ENCODE measurements around the gene OPN4. TPM values are rescaled to one million over a fixed set of nuclear protein-coding genes. Genes with fewer than 3 reads are reported as not detected.
A peak's percentile ranks its signal among the peaks of the same experiment; 100 is the strongest.

OPN4 gene
- total RNA-seq, 3 donors from 2014 or later = not detected

DNA sequence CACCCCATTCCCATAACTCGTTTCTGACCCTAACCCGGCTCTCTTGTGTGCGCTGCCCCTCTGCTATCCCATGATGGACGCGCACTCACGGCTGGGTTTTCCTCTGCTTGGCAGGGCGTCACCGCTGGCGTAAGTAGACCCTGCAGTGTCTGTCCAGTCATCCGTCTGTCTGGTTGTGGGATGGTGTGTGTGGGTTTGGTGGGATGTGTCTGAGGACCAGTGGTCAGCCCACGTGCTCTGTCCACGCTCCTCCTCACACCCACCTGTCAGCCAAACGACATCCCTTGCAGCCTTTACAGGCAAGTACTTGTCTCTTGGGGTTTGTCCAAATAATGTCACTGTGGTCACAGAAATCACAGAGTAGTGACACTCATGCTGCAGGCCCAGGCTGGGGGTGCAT lies 34.8 kb downstream of the OPN4 start:
- no peak overlapping the region for H3K4me3 Mint-ChIP-seq
- DNase-seq (no peak), ATAC-seq (no peak)
- no peaks in the 10 kb centered on the region for H3K9me3 Mint-ChIP-seq
- H3K4me1 Mint-ChIP-seq (ENCODE audit: low read depth) = no peaks in the 10 kb centered on the region
- H3K27me3 Mint-ChIP-seq (ENCODE audit: low read depth) = peaks cover 6% of the 10 kb centered on the region
- no peaks in the 10 kb centered on the region for H3K36me3 Mint-ChIP-seq (ENCODE audit: insufficient read depth)

DNA sequence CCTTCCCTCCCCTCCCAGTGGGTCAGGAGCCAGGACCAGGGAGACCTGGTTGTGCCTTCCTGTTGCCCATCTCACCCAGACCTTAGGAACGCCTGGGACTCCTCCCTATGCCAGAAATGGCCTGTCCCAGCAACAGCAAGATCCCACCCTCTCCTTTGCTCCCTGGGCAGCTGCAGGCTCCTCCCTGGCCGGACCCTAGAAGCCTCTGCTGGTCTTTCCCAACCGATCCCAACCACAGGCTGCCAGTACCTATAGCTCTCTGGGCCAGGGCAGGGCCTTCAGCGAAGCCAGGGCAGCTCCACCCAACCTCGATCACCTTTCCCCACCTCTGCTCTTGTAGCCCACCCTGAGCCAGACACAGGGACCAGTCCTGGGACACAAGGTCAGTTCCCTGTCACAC lies 35.9 kb downstream of the OPN4 start:
- Mint-ChIP-seq H3K4me3 (no peak overlapping the region), H3K4me1 (ENCODE audit: low read depth) (no peaks in the 10 kb centered on the region), H3K9me3 (no peaks in the 10 kb centered on the region), H3K36me3 (ENCODE audit: insufficient read depth) (no peaks in the 10 kb centered on the region), H3K27me3 (ENCODE audit: low read depth) (peaks cover 6% of the 10 kb centered on the region)
- no peak for DNase-seq
- ATAC-seq = no peak

DNA sequence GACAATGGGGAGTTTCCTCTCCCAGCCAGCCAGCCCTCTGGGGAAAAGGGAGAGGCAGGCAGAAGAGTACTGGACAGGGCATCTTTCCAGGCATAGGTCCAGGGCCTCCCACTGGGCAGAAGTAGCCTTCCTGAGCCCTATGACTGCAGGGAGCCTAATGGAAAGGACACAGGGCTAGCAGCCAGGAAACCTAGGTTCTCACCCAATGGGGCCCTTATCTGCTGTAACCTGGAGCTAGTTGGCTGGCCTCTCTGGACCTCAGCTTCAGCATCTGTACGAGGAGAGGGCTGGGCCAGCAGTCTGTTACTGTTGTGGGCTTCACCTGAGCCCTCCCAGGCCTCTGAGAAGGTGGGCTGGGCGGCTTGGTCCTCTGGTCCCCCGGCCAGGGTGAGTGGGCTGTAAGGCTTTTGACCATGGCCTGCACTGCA lies 36.3 kb downstream of the OPN4 start:
- peaks cover 2% of the 10 kb centered on the region for H3K27me3 Mint-ChIP-seq (ENCODE audit: low read depth)
- no peak for DNase-seq

GRCh38 chr10:86691333-86692022 lies 37.1 kb downstream of the OPN4 start:
- Mint-ChIP-seq H3K36me3 (ENCODE audit: insufficient read depth) (no peaks in the 10 kb centered on the region), H3K4me3 (no peak overlapping the region), H3K27me3 (ENCODE audit: low read depth) (no peaks in the 10 kb centered on the region)

More for the DNA sequence above, 36.3 kb downstream of the OPN4 start:
- no peak overlapping the region for H3K4me3 Mint-ChIP-seq
- H3K36me3 Mint-ChIP-seq (ENCODE audit: insufficient read depth) = no peaks in the 10 kb centered on the region
- ATAC-seq = no peak
- H3K4me1 Mint-ChIP-seq (ENCODE audit: low read depth) = no peaks in the 10 kb centered on the region
- H3K9me3 Mint-ChIP-seq = no peaks in the 10 kb centered on the region

GRCh38 chr10:86692023-86692514 lies 37.7 kb downstream of the OPN4 start:
- H3K4me1 Mint-ChIP-seq (ENCODE audit: low read depth) = no peaks in the 10 kb centered on the region
- no peaks in the 10 kb centered on the region for H3K36me3 Mint-ChIP-seq (ENCODE audit: insufficient read depth)
- H3K4me3 Mint-ChIP-seq = no peak overlapping the region
- H3K9me3 Mint-ChIP-seq = no peaks in the 10 kb centered on the region
- ATAC-seq (no peak), DNase-seq (no peak)
- H3K27me3 Mint-ChIP-seq (ENCODE audit: low read depth) = no peaks in the 10 kb centered on the region

More at GRCh38 chr10:86691333-86692022, 37.1 kb downstream of the OPN4 start:
- Mint-ChIP-seq H3K4me1 (ENCODE audit: low read depth) (no peaks in the 10 kb centered on the region), H3K9me3 (no peaks in the 10 kb centered on the region)
- DNase-seq (no peak), ATAC-seq (no peak)

GRCh38 chr10:86692664-86693063 lies 38.3 kb downstream of the OPN4 start:
- no peaks in the 10 kb centered on the region for H3K36me3 Mint-ChIP-seq (ENCODE audit: insufficient read depth)
- no peaks in the 10 kb centered on the region for H3K4me1 Mint-ChIP-seq (ENCODE audit: low read depth)
- DNase-seq (no peak), ATAC-seq (no peak)
- H3K9me3 Mint-ChIP-seq = no peaks in the 10 kb centered on the region
- H3K4me3 Mint-ChIP-seq = no peak overlapping the region
- no peaks in the 10 kb centered on the region for H3K27me3 Mint-ChIP-seq (ENCODE audit: low read depth)

DNA sequence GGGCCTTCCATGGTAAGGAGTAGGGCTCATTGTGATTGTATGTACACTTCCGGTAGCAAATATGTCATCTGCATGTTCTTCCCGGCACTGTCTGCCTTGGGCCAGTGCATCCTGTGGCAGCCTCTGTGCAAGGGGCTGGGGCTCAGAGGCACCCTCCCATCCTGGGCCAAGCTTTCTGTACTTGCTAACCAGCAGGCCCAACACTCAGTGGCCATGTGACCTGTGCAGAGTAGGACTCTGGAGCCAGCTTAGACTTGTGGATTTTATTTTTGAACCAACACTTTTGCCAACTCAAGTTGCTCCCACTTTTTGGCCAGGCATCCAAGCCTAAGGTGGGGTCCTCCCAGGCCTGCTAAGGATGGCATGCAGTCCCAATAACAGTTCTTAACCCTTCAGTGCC lies 38.9 kb downstream of the OPN4 start:
- DNase-seq = no peak
- no peaks in the 10 kb centered on the region for H3K36me3 Mint-ChIP-seq (ENCODE audit: insufficient read depth)
- no peak overlapping the region for H3K4me3 Mint-ChIP-seq
- no peaks in the 10 kb centered on the region for H3K4me1 Mint-ChIP-seq (ENCODE audit: low read depth)
- no peak for ATAC-seq
- no peaks in the 10 kb centered on the region for H3K9me3 Mint-ChIP-seq
- no peaks in the 10 kb centered on the region for H3K27me3 Mint-ChIP-seq (ENCODE audit: low read depth)

GRCh38 chr10:86693721-86694369 lies 39.5 kb downstream of the OPN4 start:
- peak in 1 of 2 donors; percentile 58 for ATAC-seq
- Mint-ChIP-seq H3K9me3 (no peaks in the 10 kb centered on the region), H3K4me1 (ENCODE audit: low read depth) (no peaks in the 10 kb centered on the region), H3K4me3 (no peak overlapping the region), H3K27me3 (ENCODE audit: low read depth) (no peaks in the 10 kb centered on the region), H3K36me3 (ENCODE audit: insufficient read depth) (no peaks in the 10 kb centered on the region)
- DNase-seq = peak; percentile 26

DNA sequence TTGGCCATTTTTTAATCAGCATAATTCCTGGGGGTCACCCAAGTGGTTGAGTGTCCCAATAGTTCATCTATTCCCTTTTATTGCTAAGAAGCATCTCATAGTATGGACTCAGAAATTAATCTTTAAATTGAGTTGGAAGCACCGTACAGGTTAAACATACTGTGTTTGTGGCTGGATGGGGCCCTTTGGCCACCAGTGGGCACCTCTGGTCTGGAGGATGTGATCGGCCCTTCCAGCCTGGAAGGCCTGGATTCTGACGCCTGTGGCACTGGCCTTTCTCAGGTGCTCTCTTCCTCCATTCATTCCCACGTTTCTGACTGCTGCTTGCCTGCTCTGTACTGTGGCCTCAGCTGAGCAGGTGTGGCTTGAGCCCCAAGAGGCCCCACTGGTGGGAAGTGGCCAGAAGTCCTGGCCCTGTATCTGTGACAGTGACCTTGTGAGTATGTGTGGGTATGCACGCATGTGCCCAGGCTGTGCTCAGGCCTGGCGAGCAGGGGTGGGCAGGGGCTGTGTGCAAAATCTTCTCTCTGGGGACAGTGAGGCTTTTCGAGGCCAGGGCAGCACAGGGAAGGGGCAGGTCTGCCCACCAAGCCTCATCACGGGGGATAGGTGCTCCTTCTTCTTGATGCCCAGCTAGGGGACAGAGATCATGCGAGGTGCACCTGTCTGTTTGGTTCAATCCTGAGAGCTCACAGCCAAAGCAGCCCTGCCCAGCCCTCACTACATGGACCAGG lies 44.0 kb downstream of the OPN4 start:
- ATAC-seq = no peak
- Mint-ChIP-seq H3K9me3 (no peaks in the 10 kb centered on the region), H3K4me1 (ENCODE audit: low read depth) (no peaks in the 10 kb centered on the region), H3K27me3 (ENCODE audit: low read depth) (no peaks in the 10 kb centered on the region), H3K4me3 (no peak overlapping the region), H3K36me3 (ENCODE audit: insufficient read depth) (no peaks in the 10 kb centered on the region)
- DNase-seq = no peak

GRCh38 chr10:86699125-86699524 lies 44.8 kb downstream of the OPN4 start:
- no peak for DNase-seq
- H3K27me3 Mint-ChIP-seq (ENCODE audit: low read depth) = no peaks in the 10 kb centered on the region
- H3K4me3 Mint-ChIP-seq = no peak overlapping the region
- H3K4me1 Mint-ChIP-seq (ENCODE audit: low read depth) = no peaks in the 10 kb centered on the region
- ATAC-seq = no peak
- no peaks in the 10 kb centered on the region for H3K9me3 Mint-ChIP-seq
- H3K36me3 Mint-ChIP-seq (ENCODE audit: insufficient read depth) = no peaks in the 10 kb centered on the region

- H3K36me3 Mint-ChIP-seq (ENCODE audit: insufficient read depth) = no peaks in the 10 kb centered on the region
These were observed 45.2 kb downstream of the OPN4 start for GRCh38 chr10:86699541-86699940.

GRCh38 chr10:86699991-86700840 lies 45.9 kb downstream of the OPN4 start:
- no peaks in the 10 kb centered on the region for H3K36me3 Mint-ChIP-seq (ENCODE audit: insufficient read depth)
- H3K4me1 Mint-ChIP-seq (ENCODE audit: low read depth) = no peaks in the 10 kb centered on the region
- H3K27me3 Mint-ChIP-seq (ENCODE audit: low read depth) = no peaks in the 10 kb centered on the region
- no peak for DNase-seq
- ATAC-seq = no peak
- H3K9me3 Mint-ChIP-seq = no peaks in the 10 kb centered on the region
- no peak overlapping the region for H3K4me3 Mint-ChIP-seq

More at GRCh38 chr10:86699541-86699940, 45.2 kb downstream of the OPN4 start:
- no peak overlapping the region for H3K4me3 Mint-ChIP-seq
- no peaks in the 10 kb centered on the region for H3K9me3 Mint-ChIP-seq
- no peaks in the 10 kb centered on the region for H3K27me3 Mint-ChIP-seq (ENCODE audit: low read depth)
- DNase-seq = no peak
- ATAC-seq = no peak
- no peaks in the 10 kb centered on the region for H3K4me1 Mint-ChIP-seq (ENCODE audit: low read depth)

- H3K4me1 Mint-ChIP-seq (ENCODE audit: low read depth) = no peaks in the 10 kb centered on the region
- no peak for ATAC-seq
- no peak for DNase-seq
- no peaks in the 10 kb centered on the region for H3K27me3 Mint-ChIP-seq (ENCODE audit: low read depth)
- H3K36me3 Mint-ChIP-seq (ENCODE audit: insufficient read depth) = no peaks in the 10 kb centered on the region
- H3K9me3 Mint-ChIP-seq = no peaks in the 10 kb centered on the region
- H3K4me3 Mint-ChIP-seq = no peak overlapping the region
These were observed 46.7 kb downstream of the OPN4 start for GRCh38 chr10:86700851-86701617.
